HG02852 (cell line): ENCODE results near the gene CLN6.
"Not testable (repeated sequence)": the region's sequence is repeated elsewhere in the genome, so short reads cannot be mapped to it uniquely, and the experiment has no call there.

Source experiments
- ATAC-seq: cut with Tn5 transposase; IDR thresholded peaks from one replicate; pipeline ENCODE4 v1.9.1; 2021; ENCODE audit warnings: mild to moderate bottlenecking, moderate library complexity; ENCODE audit not compliant: unreplicated experiment

CLN6 gene

DNA sequence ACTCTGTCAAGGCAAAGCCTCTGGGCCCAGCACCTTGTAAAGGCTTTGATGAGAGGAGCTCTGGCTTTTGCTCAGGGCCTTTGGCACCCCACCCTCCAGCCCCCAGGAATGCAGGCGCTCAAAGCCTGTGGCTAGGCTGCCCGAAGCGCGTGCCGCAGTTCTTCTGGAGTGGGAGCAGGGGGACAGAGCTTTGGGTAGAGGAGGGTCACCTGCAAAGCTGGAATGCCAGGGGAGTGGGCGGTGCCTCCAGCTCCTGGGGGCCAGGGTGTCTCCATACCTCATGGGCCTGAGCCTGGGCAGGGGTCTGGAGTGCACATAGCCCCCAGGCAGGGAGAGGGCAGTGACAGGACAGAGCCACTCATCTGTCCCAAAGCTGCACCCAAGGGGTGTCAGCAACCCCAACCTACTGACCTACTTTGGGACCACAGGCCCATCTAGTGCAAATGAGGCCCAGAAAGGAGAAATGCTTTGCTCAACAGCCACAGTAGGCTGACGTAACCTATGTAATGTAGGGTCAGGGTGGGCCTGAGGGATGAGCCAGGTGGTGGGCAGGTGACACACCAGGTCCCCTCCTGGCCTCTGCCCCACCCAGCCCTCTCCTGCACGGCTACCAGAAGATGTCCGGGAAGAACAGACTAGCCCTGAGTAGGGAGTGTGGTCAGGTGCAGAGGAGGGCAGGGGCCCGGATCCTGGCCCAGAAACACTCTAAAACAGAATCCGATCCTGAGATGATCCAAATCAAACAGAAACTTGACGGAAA lies 22.2 kb downstream of the CLN6 start:
- ATAC-seq: no peak

DNA sequence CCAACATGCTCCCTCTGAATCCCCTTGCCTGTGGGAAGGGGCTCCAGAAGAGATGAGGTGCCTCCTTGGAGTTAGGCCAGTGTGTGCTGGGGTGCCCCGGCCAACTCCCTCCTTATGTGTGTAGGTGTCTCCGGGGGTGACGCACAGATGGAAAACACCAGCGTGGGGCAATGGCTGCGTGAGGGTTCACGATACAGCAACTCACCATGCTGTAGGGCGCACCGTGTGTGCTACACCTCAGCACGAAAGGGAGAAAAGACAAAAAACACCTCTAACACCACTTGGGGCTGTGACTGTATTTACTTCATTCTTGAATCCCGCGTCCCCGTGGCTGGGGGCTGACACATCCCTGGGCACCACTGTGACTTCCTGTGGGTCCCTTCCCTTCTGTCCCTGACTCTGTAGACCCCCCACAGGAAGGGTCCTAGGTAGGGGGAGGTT lies 22.8 kb downstream of the CLN6 start:
- no peak for ATAC-seq

- no peak for ATAC-seq
Observed at GRCh38 chr15:68205954-68206539, 23.5 kb downstream of the CLN6 start.

DNA sequence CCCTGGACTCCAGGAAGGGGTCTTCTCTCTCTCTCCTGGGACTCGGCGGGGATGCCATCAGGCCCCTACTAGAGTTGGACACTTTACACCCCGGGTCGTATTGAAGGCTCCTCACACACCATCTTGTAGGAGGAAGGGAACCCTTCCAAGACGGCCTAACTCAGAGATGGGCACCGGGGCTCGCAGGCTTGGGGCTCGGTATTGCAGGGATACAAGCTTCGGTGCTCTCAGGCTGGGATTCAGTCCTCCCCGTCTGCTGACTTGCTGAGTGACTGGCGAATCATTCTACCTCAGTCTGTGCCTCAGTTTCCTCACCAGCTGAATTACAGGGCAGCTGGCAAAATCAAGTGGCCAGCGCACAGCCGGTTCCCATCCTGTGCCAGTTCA lies 24.0 kb downstream of the CLN6 start:
- no peak for ATAC-seq

DNA sequence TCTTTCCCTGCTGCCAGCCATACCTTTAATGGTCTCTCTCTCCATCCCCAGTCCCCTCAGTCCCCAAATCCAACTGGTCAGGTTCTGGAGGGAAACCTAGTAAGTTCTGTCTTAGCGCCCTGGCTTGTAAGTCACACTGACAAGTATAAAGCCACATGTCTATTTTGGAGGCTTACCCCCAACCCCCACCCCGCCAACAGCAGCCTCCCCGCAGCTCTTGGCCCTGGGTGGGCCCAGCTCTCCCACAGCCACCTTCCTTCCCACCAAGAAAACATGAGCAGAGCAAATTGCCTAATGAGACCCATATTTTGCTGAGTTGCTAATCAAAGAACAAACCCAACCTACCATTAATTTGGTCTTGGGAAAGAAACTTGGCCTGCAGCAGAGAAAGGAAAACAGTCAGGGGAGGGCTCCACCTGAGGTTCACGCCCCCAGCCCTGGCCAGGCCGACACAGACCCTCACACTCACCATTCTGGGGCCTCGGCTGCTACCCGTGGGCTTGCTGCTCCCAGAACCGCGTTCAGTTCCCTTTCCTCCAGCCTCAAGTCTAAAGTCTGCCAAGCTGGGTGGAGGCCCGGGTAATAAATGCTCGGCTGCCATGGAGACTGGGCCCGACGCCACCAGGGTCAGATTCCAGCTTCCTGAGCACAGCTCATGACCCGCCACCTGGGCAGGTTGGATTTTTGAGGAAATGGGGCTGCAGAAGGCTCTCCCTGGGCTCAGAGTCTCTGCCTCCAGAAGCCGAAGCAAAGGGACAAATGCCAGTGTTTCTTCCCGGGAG lies 24.6 kb downstream of the CLN6 start, which contains the start of gene CALML4:
Gene CALML4 (minus strand): TSS at position 557 of the 782 bp plus-strand sequence. CDS start 85 bp downstream, at position 472.
- no peak for ATAC-seq

- ATAC-seq: no peak
Observed at GRCh38 chr15:68204361-68204760, 25.2 kb downstream of the CLN6 start.

- ATAC-seq: no peak
Observed at GRCh38 chr15:68203956-68204355, 25.6 kb downstream of the CLN6 start.

GRCh38 chr15:68203486-68203885 lies 26.0 kb downstream of the CLN6 start:
- no peak for ATAC-seq

- not testable (repeated sequence) for ATAC-seq
Observed at GRCh38 chr15:68202994-68203393, 26.5 kb downstream of the CLN6 start.

- no peak for ATAC-seq
Observed at GRCh38 chr15:68201879-68202261, 27.7 kb downstream of the CLN6 start.

DNA sequence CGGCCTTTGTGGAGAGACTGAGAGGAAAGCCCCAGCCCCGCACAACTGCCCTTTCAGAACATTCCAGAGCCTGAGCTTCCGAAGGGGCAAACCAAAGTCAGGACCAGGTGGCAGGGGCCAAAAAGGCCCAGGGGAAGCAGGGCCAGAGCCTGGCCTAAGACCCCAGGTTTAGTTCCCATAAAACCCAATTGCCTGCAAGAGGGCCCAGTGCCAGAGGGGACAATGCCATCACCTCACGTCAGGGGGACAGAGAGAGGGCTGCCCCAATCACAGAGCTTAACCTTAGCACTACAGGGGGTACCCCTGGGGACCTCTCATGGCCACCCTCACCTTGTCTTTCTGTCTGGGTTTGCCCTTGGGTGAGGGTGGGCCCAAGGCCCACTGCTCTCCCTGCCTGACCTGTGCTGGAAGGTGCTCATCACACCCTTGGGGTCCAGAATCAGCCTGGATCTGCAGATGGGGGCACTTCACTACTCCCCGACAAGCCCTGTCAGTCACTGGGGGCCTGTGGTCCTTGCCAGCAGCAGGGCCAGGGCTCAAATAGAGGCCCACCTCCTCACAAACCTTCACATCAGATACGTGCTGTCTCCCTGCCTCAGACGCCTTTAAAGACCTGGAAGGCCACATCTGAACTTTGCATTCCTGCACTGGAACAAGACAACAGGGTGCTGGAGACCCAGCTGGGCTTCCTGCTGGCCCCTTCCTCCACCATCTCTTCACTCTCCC lies 28.2 kb downstream of the CLN6 start:
- ATAC-seq: no peak

- no peak for ATAC-seq
Observed at GRCh38 chr15:68200016-68200861, 29.3 kb downstream of the CLN6 start.

DNA sequence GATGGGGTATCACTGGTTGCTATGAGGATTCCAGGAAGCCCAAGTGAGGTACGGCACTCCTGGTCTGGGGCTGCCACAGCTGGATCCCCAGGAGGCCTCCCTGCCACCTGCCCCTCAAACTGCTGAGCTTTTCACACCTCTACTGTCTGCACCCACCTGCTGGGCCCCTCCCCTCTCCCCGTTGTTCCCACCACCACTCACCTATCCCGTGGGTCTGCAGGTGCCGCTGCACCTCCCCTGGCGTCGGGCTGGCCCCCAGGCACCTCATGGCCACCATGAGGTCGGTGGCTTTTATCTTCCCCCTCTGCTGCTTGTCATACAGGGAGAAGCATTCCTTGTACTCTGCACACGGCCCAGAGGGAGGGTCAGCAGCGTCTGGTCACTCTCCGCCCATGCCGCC lies 30.2 kb downstream of the CLN6 start:
- ATAC-seq: no peak

DNA sequence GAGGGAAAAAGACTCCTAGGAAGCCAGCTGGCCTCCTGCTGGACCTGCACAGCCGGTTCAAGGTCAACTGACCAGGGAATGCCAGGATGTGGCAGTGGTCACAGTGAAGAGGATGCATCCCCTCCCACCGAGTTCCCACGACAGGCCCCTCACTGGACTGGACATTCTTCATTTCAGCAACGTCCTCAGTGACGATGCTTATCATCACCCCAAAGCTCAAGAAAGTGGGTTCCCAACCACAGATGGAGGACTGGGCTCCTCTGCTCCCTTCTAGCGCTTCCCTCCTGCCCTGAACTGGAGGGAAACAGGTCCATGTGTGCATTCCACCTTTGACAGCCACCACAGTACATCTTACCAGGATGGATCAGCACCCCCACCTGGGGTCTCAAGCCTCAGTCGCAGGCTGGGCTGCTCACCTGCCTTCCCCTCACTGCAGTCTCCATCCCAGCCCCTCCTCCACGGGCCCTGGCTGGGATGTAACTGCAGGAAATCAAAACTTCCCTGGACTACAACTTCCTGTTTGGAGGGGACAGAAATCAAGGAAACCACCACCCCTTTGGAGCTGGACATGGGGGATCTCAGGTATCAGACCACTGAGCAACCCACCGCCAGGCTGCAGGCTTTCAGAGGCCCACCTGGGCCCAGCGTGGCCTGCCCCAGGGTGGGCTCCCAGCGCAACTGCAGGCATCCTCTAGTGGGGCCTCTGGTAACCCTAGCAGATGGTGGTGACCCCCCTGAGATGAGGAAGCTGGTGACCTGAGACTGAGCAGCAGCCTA lies 31.7 kb downstream of the CLN6 start:
- no peak for ATAC-seq

GRCh38 chr15:68197170-68197492 lies 32.4 kb downstream of the CLN6 start:
- ATAC-seq: no peak

- ATAC-seq: no peak
Observed at GRCh38 chr15:68196445-68197169, 32.9 kb downstream of the CLN6 start.

DNA sequence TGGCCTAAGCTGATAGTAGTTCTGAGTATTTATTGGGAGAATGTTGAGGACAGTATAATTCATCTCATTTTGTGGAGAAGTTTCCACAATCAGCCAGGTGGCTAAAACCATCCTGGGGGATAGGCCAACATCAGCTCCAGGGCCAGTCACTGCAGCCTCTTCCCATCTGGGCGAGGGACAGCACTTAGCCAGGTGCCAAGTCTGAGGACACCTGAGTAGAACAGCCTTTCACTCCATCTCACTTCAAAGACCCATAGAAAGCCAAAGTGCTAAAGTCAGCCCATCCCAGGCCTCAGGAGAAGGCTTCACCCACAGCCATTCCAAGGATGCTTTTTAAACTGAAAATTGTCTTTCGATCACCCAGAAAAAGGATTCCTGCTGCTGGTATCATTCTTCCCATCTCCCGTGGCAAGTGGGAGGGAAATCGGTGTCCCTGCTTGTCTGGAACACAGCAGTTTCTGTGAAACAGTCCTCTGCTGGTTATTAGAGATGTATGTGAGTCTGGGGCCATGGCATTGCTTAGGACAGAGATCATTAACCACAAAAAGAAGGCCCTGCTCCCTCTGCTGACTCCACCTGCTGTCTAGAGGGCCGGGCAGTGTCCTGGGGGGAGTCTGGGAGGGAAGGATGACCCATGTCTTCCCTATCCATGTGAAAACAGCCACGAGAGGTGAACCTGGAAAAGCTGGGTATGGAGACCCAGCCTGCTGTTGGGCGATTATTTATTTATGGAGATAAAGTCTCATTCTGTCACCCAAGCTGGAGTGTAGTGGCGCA lies 34.0 kb downstream of the CLN6 start:
- ATAC-seq: no peak

DNA sequence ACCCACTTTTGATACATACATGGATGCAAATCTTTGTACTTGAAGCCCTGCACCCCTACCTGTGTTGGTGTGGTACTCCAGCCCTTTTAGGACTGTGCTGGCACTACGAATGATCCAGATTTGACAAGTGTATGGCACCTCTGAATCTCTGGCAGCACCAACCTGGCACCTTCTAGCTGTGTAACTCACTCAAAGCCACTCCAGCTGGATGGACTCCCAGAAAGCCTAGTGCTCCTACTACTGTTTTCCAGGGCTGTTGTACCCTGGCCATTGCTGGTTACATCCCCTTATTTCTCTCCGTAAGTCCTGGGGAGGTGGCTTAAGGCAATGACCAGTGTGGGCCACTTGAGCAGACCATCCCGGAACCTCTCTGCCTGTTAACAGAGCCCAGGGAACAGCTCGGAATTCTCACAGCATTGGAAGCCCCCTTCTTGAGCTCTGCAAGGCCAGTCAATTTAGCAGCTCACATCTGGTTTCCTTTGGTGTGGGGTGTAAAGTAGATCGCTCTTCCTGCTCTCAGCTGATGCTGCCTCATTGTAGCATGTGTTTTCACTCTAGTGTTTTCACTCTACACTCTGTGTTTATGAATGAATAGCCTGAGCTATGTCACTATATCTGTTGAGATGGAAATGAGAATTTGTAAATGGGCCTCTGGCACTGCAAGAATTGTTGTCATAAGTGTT lies 36.6 kb downstream of the CLN6 start:
- no peak for ATAC-seq
